DND-41 (cell line): ENCODE measurements around the gene VDAC2.

Experiments used
- EZH2 ChIP-seq: IDR thresholded peaks from 3 replicates; pipeline ENCODE4 v1.6.1; 2012; ENCODE audit warnings: borderline replicate concordance, low read depth, mild to moderate bottlenecking, moderate library complexity, low read length, inconsistent platforms; ENCODE audit not compliant: severe bottlenecking
- TF ChIP-seq, protein P1 (sequence below): IDR thresholded peaks from 2 replicates; pipeline ENCODE4 v1.5.1; 2012; ENCODE audit warnings: borderline replicate concordance, low read length, moderate library complexity, mild to moderate bottlenecking; ENCODE audit not compliant: poor library complexity, severe bottlenecking; ENCODE audit errors: extremely low read depth

DNA sequence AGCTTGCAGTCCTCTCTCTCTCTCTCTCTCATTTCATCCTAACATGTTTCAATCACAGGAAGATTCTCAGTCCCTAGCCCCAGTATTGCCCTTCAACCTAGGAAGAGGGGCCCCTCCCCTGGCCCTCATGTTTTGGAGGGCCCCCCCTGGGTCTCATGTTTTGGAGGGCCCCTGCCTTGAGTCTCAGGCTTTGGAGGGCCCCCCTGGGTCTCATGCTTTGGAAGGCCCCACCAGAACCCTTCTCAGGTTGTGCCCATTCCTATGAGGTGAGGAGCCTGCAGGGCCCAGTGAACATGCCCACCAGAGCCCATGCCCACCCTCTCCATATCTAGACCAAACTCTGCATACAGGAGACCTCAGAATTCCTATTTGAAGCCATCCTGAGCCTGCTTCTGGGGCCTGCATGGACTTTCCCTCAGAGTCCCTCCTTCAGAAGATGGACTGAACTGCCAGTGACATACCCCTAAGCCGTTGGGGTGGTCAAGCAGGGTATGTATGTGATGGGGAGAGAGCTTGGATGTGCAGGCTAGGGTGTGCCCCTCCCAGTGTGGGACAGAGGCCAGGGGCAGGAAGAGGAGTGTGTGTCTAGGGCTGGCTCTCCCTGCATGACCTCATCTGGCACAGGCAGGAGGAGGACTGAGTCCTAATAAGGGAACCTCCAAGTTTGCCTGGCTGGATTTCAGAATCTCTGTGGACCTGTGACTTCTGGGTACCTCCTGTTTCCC lies 8.1 kb upstream of the VDAC2 start:
- TF ChIP-seq, protein P1, sequence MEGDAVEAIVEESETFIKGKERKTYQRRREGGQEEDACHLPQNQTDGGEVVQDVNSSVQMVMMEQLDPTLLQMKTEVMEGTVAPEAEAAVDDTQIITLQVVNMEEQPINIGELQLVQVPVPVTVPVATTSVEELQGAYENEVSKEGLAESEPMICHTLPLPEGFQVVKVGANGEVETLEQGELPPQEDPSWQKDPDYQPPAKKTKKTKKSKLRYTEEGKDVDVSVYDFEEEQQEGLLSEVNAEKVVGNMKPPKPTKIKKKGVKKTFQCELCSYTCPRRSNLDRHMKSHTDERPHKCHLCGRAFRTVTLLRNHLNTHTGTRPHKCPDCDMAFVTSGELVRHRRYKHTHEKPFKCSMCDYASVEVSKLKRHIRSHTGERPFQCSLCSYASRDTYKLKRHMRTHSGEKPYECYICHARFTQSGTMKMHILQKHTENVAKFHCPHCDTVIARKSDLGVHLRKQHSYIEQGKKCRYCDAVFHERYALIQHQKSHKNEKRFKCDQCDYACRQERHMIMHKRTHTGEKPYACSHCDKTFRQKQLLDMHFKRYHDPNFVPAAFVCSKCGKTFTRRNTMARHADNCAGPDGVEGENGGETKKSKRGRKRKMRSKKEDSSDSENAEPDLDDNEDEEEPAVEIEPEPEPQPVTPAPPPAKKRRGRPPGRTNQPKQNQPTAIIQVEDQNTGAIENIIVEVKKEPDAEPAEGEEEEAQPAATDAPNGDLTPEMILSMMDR = no peak
- no peak for TF ChIP-seq EZH2
